HEK293T (cell line): Measurements from ENCODE around the gene PDSS2.

Experiments
- BHLHE40 ChIP-seq: fragments of 450-650 bp; IDR thresholded peaks from 2 replicates; pipeline ENCODE4 v1.6.1; 2016; ENCODE audit warnings: mild to moderate bottlenecking, moderate library complexity, borderline replicate concordance
- LEF1 ChIP-seq: fragments of 450-650 bp; IDR thresholded peaks from 2 replicates; pipeline ENCODE4 v1.6.1; 2017; ENCODE audit warnings: mild to moderate bottlenecking, borderline replicate concordance
- NFRKB ChIP-seq: fragments of 450-650 bp; IDR thresholded peaks from 2 replicates; pipeline ENCODE4 v1.6.1; 2016; ENCODE audit warnings: mild to moderate bottlenecking, moderate library complexity
- SP1 ChIP-seq: fragments of 450-650 bp; IDR thresholded peaks from 2 replicates; pipeline ENCODE4 v1.6.1; 2017

GRCh38 chr6:107333491-107333890 lies 125.9 kb downstream of the PDSS2 start:
- TF ChIP-seq LEF1 (no peak), SP1 (no peak), NFRKB (no peak), BHLHE40 (no peak)
